Ecto neural progenitor cell (in vitro differentiated cells): ENCODE measurements around the gene TRPM2.
"Not testable (repeated sequence)": the region's sequence is repeated elsewhere in the genome, so short reads cannot be mapped to it uniquely, and the experiment has no call there.

Source experiments
- DNase-seq: peaks from one replicate; pipeline ENCODE4 v3.0.0-alpha.2; 2018; ENCODE audit warnings: low spot score

Gene TRPM2

GRCh38 chr21:44397431-44398031 lies 44.1 kb downstream of the TRPM2 start:
- peak; percentile 41 for DNase-seq

- no peak for DNase-seq
These were observed 45.1 kb downstream of the TRPM2 start for GRCh38 chr21:44398499-44398898.

GRCh38 chr21:44399151-44399954 lies 45.9 kb downstream of the TRPM2 start:
- peak; percentile 42 for DNase-seq

GRCh38 chr21:44399955-44400790 lies 46.8 kb downstream of the TRPM2 start:
- DNase-seq: peak; percentile 41

- DNase-seq: peak; percentile 41
These were observed 47.5 kb downstream of the TRPM2 start for GRCh38 chr21:44400791-44401385.

- peak; percentile 42 for DNase-seq
These were observed 48.2 kb downstream of the TRPM2 start for GRCh38 chr21:44401386-44402160.

GRCh38 chr21:44402323-44403105 lies 49.1 kb downstream of the TRPM2 start:
- DNase-seq: peak; percentile 47

- DNase-seq: no peak
These were observed 49.9 kb downstream of the TRPM2 start for GRCh38 chr21:44403106-44404020.

GRCh38 chr21:44404482-44404881 lies 51.1 kb downstream of the TRPM2 start:
- DNase-seq: not testable (repeated sequence)

- no peak for DNase-seq
These were observed 51.9 kb downstream of the TRPM2 start for GRCh38 chr21:44405091-44405947.

GRCh38 chr21:44405948-44406872 lies 52.8 kb downstream of the TRPM2 start:
- no peak for DNase-seq

GRCh38 chr21:44406953-44407352 lies 53.5 kb downstream of the TRPM2 start:
- no peak for DNase-seq

- DNase-seq: no peak
These were observed 54.1 kb downstream of the TRPM2 start for GRCh38 chr21:44407493-44407892.

GRCh38 chr21:44408226-44408625 lies 54.8 kb downstream of the TRPM2 start:
- no peak for DNase-seq

GRCh38 chr21:44413566-44414290 lies 60.3 kb downstream of the TRPM2 start:
- DNase-seq: peak; percentile 38

- DNase-seq: peak; percentile 42
These were observed 61.1 kb downstream of the TRPM2 start for GRCh38 chr21:44414291-44415072.
